ENCODE data around the gene FAM149A.

- no peak for TF ChIP-seq EZH2phosphoT487 (conservative IDR thresholded peaks at IDR 0.05; ENCODE audit: low read length)
- no peak for TF ChIP-seq CTCF (IDR thresholded peaks at IDR 0.05; ENCODE audit: insufficient read depth, low read length, poor library complexity, severe bottlenecking)
Observed at GRCh38 chr4:186058980-186059316, 45.6 kb upstream of the FAM149A start.
